CD14-positive monocyte (primary cell): Measurements from ENCODE around the gene FNDC7. TPM values are rescaled to one million over a fixed set of nuclear protein-coding genes. Genes with fewer than 3 reads are reported as not detected.

Experiments used
- DNase-seq, 3 donors: peaks; one replicate each; pipeline ENCODE4 v3.0.0-alpha.2; 2011 to 2022
- H2AFZ ChIP-seq: 2 replicates; pipeline ENCODE4 v1.6.0; 2012; ENCODE audit warnings: mild to moderate bottlenecking, low read depth, low read length, inconsistent platforms; ENCODE audit not compliant: insufficient read depth, poor library complexity, severe bottlenecking
- H3K27ac ChIP-seq, 2 donors: 1 replicate in 1 of 2; 2 replicates in 1 of 2; pipeline ENCODE4 v1.5.1; 2012 to 2013; ENCODE audit warnings: low read length in 2 of 2, control low read depth in 1 of 2, inconsistent platforms in 1 of 2, low read depth in 1 of 2, mild to moderate bottlenecking in 1 of 2
- H3K27me3 ChIP-seq, 2 donors: one replicate each; pipeline versions ENCODE4 v1.6.0 to v1.6.1; 2011 to 2013; ENCODE audit warnings: low read length in 2 of 2; ENCODE audit not compliant: control insufficient read depth in 2 of 2, insufficient read depth in 2 of 2
- H3K36me3 ChIP-seq, 2 donors: replicated peaks in 1 of 2; 1 replicate in 1 of 2; 2 replicates in 1 of 2; pipeline versions ENCODE4 v1.5.1 to v1.6.1; 2012 to 2013; ENCODE audit warnings: low read length in 2 of 2, control low read depth in 1 of 2, inconsistent platforms in 1 of 2, mild to moderate bottlenecking in 1 of 2; ENCODE audit not compliant: insufficient read depth in 2 of 2, control insufficient read depth in 1 of 2
- H3K4me1 ChIP-seq, 2 donors: 1 replicate in 1 of 2; 2 replicates in 1 of 2; pipeline versions ENCODE4 v1.5.1 to v1.6.1; 2012 to 2013; ENCODE audit warnings: low read length in 2 of 2, control low read depth in 1 of 2, inconsistent platforms in 1 of 2, mild to moderate bottlenecking in 1 of 2, moderate library complexity in 1 of 2; ENCODE audit not compliant: insufficient read depth in 2 of 2, control insufficient read depth in 1 of 2
- H3K4me2 ChIP-seq: replicated peaks from 2 replicates; pipeline ENCODE3; 2012; ENCODE audit warnings: low read length, moderate library complexity, mild to moderate bottlenecking; ENCODE audit not compliant: poor library complexity, severe bottlenecking; ENCODE audit errors: extremely low read depth
- H3K4me3 ChIP-seq, 3 experiments: fragments of 200-600 bp in 1 of 3; sonication (generic) in 1 of 3; replicated peaks in 1 of 3; 1 replicate in 2 of 3; 2 replicates in 1 of 3; pipeline ENCODE4 v1.5.1; 2011 to 2013; ENCODE audit warnings: low read length in 3 of 3, mild to moderate bottlenecking in 3 of 3, control low read depth in 2 of 3, low read depth in 2 of 3, inconsistent platforms in 1 of 3, moderate library complexity in 1 of 3
- H3K79me2 ChIP-seq: 2 replicates; pipeline ENCODE4 v1.6.0; 2012; ENCODE audit warnings: mild to moderate bottlenecking, control low read depth, inconsistent platforms, low read length, moderate library complexity; ENCODE audit not compliant: insufficient read depth
- H3K9ac ChIP-seq: 2 replicates; pipeline ENCODE4 v1.6.0; 2017; ENCODE audit warnings: low read length, mild to moderate bottlenecking; ENCODE audit not compliant: insufficient read depth, poor library complexity, severe bottlenecking
- H3K9me3 ChIP-seq, 2 donors: replicated peaks in 1 of 2; 1 replicate in 1 of 2; 2 replicates in 1 of 2; pipeline versions ENCODE4 v1.5.1 to v1.6.1; 2012 to 2013; ENCODE audit warnings: low read length in 2 of 2, control low read depth in 1 of 2; ENCODE audit not compliant: control insufficient read depth in 1 of 2, insufficient read depth in 1 of 2
- H4K20me1 ChIP-seq: 2 replicates; pipeline ENCODE4 v1.6.0; 2012; ENCODE audit warnings: mild to moderate bottlenecking, low read length, control low read depth, moderate library complexity; ENCODE audit not compliant: insufficient read depth
- H3K27ac Mint-ChIP-seq, 7 donors: one replicate each; pipeline ENCODE4 v1.8.0; 2020; ENCODE audit warnings: mild to moderate bottlenecking in 7 of 7, mixed read lengths in 7 of 7, moderate library complexity in 6 of 7, inconsistent platforms in 2 of 7
- H3K27me3 Mint-ChIP-seq, 3 donors: one replicate each; pipeline ENCODE4 v1.8.0; 2021 to 2022; ENCODE audit warnings: low read depth in 3 of 3, mild to moderate bottlenecking in 3 of 3, mixed read lengths in 3 of 3, moderate library complexity in 3 of 3, inconsistent platforms in 1 of 3
- H3K36me3 Mint-ChIP-seq, 2 donors: one replicate each; pipeline ENCODE4 v1.8.0; 2020; ENCODE audit warnings: mixed read lengths in 2 of 2, inconsistent platforms in 1 of 2, mild to moderate bottlenecking in 1 of 2
- H3K4me1 Mint-ChIP-seq: one replicate; pipeline ENCODE4 v1.8.0; 2020; ENCODE audit warnings: mild to moderate bottlenecking, mixed read lengths
- H3K4me3 Mint-ChIP-seq, 2 donors: one replicate each; pipeline ENCODE4 v1.8.0; 2020; ENCODE audit warnings: mild to moderate bottlenecking in 2 of 2, mixed read lengths in 2 of 2, moderate library complexity in 1 of 2
- H3K9me3 Mint-ChIP-seq, 7 donors: one replicate each; pipeline ENCODE4 v1.8.0; 2020 to 2022; ENCODE audit warnings: mixed read lengths in 7 of 7, mild to moderate bottlenecking in 6 of 7, moderate library complexity in 6 of 7, inconsistent platforms in 2 of 7
- CTCF ChIP-seq: fragments of 200-600 bp; IDR thresholded peaks from one replicate; pipeline ENCODE4 v1.8.0; 2022; ENCODE audit warnings: antibody characterized with exemption, mild to moderate bottlenecking
- WGBS: methylation state at CpG from one replicate; pipeline ENCODE4 v1.1.5; 2013; ENCODE audit warnings: missing lambda C conversion rate; ENCODE audit not compliant: insufficient coverage; 5-methylcytosine and 5-hydroxymethylcytosine counted together
- intact Hi-C, 2 donors: fragments of 100-400 bp; cut with micrococcal nuclease; formaldehyde crosslinking; loops; one replicate each; pipeline versions ENCODE4 v1.15.0 to v1.15.1; 2023
- polyA plus RNA-seq, 3 donors: library from polyadenylated mRNA; depleted of rRNA in 1 of 3; unstranded in 2 of 3; stranded (reverse) in 1 of 3; fragments of 300-500 nt in 2 of 3; fragments of >200 nt in 1 of 3; fragmentation: Illumina TruSeq in 2 of 3; gene quantifications; 1 replicate in 2 of 3; 2 replicates in 1 of 3; pipeline ENCODE4 v1.2.3, GENCODE V29; 2012 to 2021

The FNDC7 gene
- polyA plus RNA-seq, 3 donors: 0.07 TPM; not detected in 2

- H3K4me3 Mint-ChIP-seq: peak overlapping the region; percentile 26 to 91
- Histone ChIP-seq H3K9me3 (no peaks in the 10 kb centered on the region), H3K36me3 (peaks cover 0 to 9% of the 10 kb centered on the region in 2 donors), H3K79me2 (peaks cover 42% of the 10 kb centered on the region), H3K4me3 (no peak overlapping the region), H3K4me2 (peak overlapping the region; percentile 20), H3K9ac (no peak overlapping the region), H3K27me3 (no peaks in the 10 kb centered on the region), H3K27ac (peak overlapping the region; percentile 97 to 100), H2AFZ (peak overlapping the region; percentile 63), H3K4me1 (peaks cover 12 to 20% of the 10 kb centered on the region in 2 donors), H4K20me1 (peaks cover 31% of the 10 kb centered on the region)
- no peaks in the 10 kb centered on the region for H3K27me3 Mint-ChIP-seq
- H3K4me1 Mint-ChIP-seq: peaks cover 32% of the 10 kb centered on the region
- intact Hi-C loops: loop anchor here (2.0 to 10.0 kb wide), 5 partner anchors 51 to 351 kb away; partner anchors contain the start of genes EEIG2 (in 1 of the 2) and PRPF38B (in 1 of the 2)
- TF ChIP-seq CTCF: no peak
- peaks cover 7 to 16% of the 10 kb centered on the region in 2 donors for H3K36me3 Mint-ChIP-seq
- H3K9me3 Mint-ChIP-seq: peaks cover 0 to 1% (median 0%) of the 10 kb centered on the region in 7 donors
- DNase-seq: no peak
- WGBS: 80% methylated on average over 2 of the region's 3 CpGs
- H3K27ac Mint-ChIP-seq: peak overlapping the region; percentile 92 to 100 (median 99)
Measured at GRCh38 chr1:108745980-108746381, 33.3 kb downstream of the FNDC7 start.

DNA sequence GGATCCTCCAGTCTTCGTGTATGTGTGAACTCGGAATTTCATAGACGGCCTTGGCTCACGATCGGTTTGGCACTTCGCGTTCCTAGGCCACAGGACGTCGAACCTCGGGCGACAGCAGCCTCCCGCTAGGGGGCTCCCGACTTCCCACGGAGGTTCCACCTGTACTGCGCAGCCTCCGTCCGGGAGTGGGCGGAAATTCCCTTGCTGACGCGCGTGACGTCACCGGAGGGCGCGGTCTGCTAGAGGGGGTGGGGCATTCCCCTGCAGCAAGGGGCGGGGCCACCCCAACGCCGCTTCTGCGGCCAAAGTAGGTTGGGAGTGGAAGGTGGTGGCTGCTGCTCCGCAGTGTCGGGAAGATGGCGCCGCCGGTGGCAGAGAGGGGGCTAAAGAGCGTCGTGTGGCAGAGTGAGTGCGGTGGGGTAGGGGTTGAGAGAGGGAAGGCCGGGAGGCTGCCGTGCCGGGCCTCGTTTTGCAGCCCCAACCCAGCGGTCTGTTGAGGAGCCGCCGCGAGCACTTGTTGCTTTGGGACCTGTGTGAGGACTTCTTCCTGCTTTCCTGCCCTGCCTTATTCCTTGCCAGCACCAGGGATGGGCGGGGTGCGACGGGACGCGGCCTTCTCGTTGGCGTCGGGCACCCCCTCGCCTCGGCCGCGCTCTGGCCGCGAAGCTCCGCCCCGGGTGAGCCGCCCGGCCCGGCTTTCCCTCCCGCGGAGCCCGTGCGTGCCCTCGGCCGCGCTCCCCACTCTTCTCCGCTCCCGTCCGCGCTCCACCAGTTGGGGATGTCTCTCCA, 33.9 kb downstream of the FNDC7 start, which contains the start of gene STXBP3:
TSS of gene STXBP3 (plus strand) at position 293 of the 789 bp plus-strand sequence. CDS start at position 357, 64 bp downstream.
- H3K4me2 ChIP-seq: peak within 1 kb of the TSS; percentile 85
- H3K4me3 Mint-ChIP-seq: peak within 1 kb of the TSS; percentile 91 to 99
- no peaks in the 10 kb centered on the region for H3K9me3 ChIP-seq
- peak; percentile 94 for TF ChIP-seq CTCF
- intact Hi-C loops: loop anchor here (2.0 to 10.0 kb wide), 5 partner anchors 52 to 351 kb away; partner anchors contain the start of genes EEIG2 (in 1 of the 2) and PRPF38B (in 1 of the 2)
- H3K4me3 ChIP-seq: peak within 1 kb of the TSS; percentile 79 to 99 (median 85)
- H3K36me3 Mint-ChIP-seq: peaks cover 7 to 17% of the 10 kb centered on the region in 2 donors
- peaks cover 0 to 10% of the 10 kb centered on the region in 2 donors for H3K36me3 ChIP-seq
- DNase-seq: peak; percentile 97 to 99 (median 99)
- peak within 1 kb of the TSS; percentile 99 to 100 (median 99) for H3K27ac Mint-ChIP-seq
- H3K9ac ChIP-seq: peak within 1 kb of the TSS; percentile 98
- peak within 1 kb of the TSS; percentile 97 to 100 for H3K27ac ChIP-seq
- H3K27me3 ChIP-seq: no peaks in the 10 kb centered on the region
- 0% methylated on average over 71 of the region's 75 CpGs for WGBS
- H3K79me2 ChIP-seq: peaks cover 47% of the 10 kb centered on the region
- H4K20me1 ChIP-seq: peaks cover 33% of the 10 kb centered on the region
- peaks cover 0 to 1% (median 0%) of the 10 kb centered on the region in 7 donors for H3K9me3 Mint-ChIP-seq
- peak within 1 kb of the TSS; percentile 63 for H2AFZ ChIP-seq
- no peaks in the 10 kb centered on the region for H3K27me3 Mint-ChIP-seq
- peaks cover 33% of the 10 kb centered on the region for H3K4me1 Mint-ChIP-seq
- peaks cover 12 to 20% of the 10 kb centered on the region in 2 donors for H3K4me1 ChIP-seq
